GM23248 (cell line): Measurements from ENCODE around the gene HLA-E.

ENCODE experiments used
- EZH2 ChIP-seq: fragments of 200-600 bp; sonication (generic); IDR thresholded peaks from 2 replicates; pipeline ENCODE4 v1.6.1; 2018; ENCODE audit warnings: antibody characterized with exemption, mild to moderate bottlenecking; ENCODE audit not compliant: insufficient read depth, poor library complexity, severe bottlenecking
- EZH2phosphoT487 ChIP-seq: fragments of 200-600 bp; sonication (generic); IDR thresholded peaks from 2 replicates; pipeline ENCODE4 v1.6.1; 2018; ENCODE audit warnings: antibody characterized with exemption, moderate library complexity, mild to moderate bottlenecking, low read depth; ENCODE audit not compliant: insufficient read depth

- TF ChIP-seq EZH2 (no peak), EZH2phosphoT487 (no peak)
Observed at GRCh38 chr6:30497714-30498113, 8.4 kb downstream of the HLA-E start.
